NCI-H2081 (cell line): Measurements from ENCODE around the gene DLL3.

Source experiments
- DNase-seq, 2 experiments: peaks; one replicate each; lab custom pipeline; 2025; lab: John Stamatoyannopoulos, UW

The DLL3 gene

DNA sequence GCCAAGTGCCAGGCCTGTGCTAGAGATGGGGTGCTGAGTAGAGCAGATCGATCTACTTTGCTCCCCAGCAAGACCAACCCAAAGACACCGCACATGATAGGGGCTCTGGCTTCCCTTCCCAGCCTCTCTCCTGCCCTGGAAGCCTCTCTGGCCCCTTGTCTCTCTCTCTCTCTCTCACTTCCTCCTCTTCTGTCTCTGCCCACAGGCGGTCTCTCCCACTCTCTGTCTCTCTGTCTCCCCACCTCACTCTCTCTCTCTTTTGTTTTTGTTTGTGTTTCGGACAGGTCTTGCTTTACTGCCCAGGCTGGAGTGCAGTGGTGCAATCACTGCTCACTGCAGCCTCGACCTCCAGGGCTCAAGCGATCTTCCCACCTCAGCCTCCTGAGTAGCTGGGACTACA is 17.5 kb downstream of the DLL3 start:
- DNase-seq: no peak

DNA sequence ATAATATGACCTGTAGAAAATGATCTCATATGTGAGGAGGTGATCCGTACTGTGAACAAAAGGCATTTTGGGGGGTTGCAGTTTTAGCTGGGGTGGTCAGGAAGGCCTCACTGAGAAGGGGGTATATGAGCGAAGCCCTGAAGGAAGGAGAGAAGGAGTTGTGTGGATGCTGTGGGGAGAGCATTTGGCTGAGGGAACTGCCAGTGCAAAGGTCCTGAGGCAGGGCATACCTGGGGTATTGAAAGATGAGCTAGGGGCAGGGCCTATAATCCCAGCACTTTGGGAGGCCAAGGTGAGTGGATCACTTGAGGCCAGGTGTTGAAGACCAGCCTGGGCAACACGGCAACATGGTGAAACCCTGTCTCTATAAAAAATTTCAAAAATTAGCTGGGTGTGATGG is 18.7 kb downstream of the DLL3 start:
- no peak for DNase-seq

DNA sequence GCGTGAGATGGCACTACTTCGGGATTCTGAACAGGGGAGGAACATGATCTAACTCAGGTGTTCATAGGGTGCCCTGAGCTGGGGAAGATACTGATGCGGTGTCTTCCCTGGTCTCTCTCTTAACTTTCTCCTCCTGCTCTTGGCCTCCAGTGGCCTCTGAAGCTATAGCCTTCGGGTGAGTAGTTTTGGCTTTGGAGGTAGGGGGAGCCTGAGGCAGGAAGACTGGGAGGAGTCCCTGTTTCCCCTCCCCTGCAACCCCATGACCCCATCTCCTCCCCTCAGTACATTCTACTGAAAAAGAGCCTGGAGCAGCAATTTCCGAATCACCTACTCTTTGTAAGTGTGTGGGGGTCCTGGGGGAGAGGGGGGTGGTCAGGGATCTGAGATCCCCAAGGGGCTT is 19.7 kb downstream of the DLL3 start:
- DNase-seq: no peak

DNA sequence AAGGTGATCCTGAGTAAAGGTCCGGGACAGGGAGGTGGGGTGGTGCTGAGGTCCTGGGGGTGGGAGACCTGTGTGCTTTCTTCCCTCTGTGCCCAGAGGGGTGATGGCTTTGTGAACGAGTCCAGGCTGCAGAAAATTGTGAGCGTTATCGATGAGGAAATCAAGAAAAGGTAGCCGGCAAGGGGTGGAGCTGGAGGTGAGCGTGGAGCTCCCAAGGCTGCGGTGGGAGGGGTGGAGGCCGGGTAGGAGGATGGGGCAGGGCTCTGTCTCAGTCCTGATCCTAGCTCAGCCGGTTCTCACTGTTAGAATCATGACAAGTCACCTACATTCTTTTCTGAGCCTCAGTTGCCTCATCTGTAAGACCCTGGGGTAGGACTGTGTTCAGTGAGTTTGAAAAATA is 20.2 kb downstream of the DLL3 start:
- no peak for DNase-seq

DNA sequence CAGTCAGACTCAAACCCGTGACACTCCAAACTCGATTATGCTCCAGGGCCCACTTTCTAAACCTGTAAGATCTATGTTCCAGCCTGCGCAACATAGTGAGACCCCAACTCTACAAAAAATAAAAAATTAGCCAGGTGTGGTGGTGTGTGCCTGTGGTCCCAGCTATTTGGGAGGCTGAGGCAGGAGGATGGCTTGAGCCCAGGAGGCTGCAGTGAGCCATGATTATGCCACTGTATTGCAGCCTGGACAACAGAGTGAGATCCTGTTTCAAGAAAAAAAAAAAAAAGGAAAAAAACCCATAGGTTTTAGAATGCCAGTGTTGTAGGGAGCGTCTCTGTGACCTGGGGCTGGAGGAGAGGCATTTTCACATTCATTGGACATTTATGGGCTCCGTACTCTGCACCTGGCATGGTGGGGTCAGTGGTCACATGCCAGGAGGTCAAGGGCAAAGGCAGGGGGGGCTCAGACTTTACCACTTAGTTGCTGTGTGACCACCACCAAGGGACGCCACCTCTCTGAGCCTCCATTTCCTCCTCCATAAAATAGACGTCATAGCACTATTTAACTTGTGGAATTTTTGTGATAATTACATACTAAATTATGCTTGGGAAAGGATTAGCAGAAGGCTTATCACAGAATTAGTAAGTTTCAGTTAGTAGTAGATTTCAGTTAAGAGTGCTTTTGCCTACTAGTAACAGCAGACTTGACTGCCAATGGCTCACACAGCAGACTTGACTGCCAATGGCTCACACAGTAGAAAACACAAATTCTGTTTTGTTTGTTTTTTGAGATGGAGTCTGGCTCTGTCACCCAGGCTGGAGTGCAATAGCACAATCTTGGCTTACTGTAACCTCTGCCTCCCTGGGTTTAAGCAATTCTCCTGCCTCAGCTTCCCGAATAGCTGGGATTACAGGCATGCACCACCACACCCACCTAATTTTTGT is 22.1 kb downstream of the DLL3 start:
- DNase-seq: no peak

DNA sequence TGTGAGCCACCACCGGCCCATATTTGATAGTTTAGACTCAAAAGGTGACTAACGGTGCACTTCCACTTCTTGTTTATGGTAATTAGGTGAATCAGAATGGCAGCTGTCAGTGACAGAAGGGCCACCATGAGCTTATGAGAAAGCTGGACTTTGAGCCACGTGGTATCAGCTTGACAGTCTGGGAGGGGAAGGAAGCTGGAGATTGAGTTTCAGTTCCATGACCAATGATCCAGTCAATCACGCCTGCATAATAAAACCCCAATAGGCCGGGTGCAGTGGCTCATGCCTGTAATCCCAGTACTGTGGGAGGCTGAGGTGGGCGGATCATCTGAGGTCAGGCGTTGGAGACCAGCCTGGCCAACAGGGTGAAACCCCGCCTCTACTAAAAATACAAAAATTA is 25.7 kb downstream of the DLL3 start:
- DNase-seq: no peak

DNA sequence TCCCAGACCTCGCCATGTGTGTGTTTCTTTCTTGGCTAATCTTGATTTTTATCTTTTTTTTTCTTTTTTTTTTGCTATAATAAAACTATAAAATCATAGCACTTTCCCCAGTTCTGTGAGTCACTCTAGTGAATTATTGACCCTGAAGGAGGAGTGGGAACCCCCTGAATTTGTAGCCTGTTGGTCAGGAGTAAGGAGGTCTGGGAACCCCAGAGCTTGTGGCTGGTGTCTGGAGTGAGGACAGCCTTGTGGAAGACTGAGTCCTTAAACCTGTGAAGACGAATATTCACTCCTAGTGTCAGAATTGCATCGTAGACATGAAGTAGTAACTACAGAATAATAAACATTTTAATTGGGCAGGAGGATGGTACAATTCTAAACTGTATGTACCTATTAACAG is 26.5 kb downstream of the DLL3 start:
- no peak for DNase-seq

DNA sequence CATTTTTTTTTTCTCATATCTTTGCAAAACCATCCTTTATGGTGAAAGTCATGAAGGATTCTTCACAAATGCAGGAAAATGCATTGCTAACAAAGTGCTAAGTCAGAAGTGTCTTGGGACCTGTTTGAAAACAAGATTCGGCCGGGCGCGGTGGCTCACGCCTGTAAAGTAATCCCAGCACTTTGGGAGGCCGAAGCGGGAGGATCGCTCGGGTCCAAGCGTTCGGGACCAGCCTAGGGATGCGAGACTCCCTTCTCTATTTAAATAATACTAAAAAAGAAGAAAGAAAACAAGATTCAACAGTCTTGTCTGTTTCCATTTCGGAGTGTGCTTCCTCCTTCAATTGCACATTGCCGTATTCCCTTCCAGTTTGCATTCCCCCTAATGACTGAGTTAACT is 33.1 kb downstream of the DLL3 start:
- no peak for DNase-seq

DNA sequence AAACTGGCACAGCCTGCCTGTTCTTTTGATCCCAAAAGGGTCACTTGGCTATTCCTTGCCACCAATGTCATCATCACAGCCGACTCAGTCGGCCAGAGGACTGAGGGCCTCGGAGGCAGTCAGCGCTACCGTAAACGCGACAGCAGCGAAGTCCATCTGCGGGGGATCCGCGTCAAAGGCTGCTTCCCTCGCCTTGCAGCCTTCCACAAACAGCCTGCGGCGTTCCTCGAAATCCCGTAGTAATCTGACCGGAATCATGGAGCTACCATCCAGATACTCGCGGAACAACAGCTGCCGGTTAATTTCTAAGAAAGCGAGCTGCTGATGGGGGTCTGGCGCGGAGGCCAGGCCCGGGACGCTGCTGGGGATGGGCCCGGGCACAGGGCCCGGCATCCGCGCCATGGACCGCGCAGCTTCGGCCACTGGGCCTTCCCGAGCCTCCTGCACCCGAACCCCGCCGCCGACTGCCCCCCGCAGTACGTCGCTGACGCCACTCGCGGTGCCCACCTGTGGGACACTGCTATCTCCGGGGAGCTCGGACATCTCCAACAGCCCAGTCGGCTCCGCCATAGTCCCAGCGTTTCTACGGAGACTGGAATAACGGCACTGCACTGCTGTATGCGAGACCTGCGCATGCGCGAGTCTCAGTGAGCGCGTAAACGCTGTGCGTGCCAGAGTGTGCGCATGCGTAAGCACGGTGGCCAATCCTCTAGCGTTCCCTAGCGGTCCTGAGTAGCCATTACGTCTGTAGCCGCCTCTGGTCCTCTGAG is 33.7 kb downstream of the DLL3 start, which contains the start of gene EID2B:
TSS of gene EID2B (minus strand) at position 620 of the 770 bp plus-strand sequence. CDS start at position 570, 50 bp downstream.
- peak; percentile 95 to 96 for DNase-seq

DNA sequence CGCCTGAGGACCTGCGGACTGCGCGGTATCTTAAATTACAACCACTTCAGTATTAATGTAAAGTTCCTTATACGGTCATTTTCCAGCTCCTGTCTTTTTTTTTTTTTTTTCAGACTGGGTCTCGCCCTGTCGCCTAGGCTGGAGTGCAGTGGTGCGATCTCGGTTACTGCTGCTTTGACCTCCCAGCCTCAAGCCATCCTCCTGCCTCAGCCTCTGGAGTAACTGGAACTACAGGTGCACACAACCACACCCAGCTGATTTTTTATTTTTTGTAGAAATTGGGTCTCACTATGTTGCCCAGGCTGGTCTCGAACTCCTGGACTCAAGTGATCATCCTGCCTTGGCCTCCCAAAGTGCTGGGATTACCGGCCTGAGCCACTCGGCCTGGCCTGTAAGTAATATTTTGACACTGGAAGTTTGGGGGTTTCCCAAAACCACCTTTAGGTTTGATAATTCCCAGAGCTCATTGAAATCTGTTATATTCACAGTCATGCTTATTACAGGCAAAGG is 34.3 kb downstream of the DLL3 start:
- DNase-seq: no peak

DNA sequence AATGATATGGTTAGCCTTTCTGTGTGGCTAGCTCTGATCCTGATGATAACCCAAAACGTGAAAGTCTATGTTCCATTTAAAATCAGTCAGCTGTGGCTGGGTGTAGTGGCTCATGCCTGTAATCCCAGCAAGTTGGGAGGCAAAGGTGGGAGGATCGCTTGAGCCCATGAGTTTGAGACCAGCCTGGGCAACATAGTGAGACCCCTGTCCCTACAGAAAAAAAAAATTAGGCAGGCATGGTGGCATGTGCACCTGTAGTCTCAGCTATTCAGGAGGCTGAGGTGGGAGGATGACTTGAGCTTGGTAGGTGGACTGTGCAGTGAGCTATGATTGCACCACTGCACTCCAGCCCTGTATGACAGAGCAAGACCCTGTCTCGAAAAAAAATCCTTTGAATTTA is 35.0 kb downstream of the DLL3 start:
- no peak for DNase-seq

DNA sequence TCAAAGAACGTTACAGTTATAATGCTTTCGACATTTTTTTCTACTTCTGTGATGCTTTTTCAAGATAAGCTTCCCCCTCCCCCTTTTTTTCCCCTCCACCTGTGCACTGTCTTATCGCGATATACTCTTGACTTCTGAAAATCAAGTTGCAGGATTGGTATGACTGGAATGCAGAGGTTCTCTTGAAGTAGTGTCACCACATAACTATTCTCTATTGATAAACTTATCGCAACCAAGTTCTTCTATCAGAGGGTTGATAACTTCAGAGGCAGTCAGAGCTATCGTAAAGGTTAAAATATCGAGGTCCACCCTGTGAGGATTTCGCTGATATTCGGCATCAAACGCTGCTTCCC is 40.4 kb downstream of the DLL3 start:
- DNase-seq: no peak

DNA sequence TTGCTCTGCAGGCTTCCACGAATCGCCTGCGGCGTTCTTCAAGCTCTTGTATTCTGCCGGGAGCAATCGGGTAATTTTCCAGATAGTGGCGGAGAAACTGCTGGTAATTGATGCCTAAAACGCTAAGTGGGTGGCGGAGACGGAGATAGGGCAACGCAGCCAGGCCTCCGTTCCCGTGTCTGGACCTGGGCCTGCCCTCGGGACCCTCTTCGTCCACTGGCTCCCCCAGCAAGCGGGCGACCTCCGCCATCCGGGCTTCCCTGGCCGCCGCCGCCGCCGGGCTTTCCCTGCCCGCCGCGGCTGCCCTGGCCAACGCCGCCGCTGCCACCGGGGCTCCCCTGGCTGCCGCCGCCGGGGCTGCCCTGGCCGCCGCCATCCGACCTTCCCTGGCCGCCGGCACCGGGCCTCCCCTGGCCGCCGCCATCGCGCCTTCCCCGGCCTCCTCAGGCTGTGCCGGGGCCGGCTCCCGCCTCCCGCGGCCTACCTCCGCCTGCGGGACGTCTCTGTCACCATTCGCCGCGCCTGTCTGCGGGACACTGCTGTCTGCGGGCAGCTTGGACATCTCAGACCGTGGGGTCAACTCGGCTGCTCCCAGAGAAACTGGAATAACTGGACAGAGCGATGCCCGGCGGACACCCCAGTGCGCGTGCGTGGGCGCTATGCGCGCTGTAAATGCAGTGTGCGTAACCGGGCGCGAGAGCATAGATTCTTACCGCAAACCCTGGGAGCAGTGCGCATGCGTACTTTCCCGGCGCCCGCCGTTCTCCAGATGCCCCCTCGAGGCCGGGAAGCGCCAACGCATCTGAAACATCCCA is 41.0 kb downstream of the DLL3 start, which contains the start of gene EID2:
TSS of gene EID2 (minus strand) at position 644 of the 815 bp plus-strand sequence. CDS start at position 562, 82 bp downstream.
- DNase-seq: peak; percentile 90 to 92

DNA sequence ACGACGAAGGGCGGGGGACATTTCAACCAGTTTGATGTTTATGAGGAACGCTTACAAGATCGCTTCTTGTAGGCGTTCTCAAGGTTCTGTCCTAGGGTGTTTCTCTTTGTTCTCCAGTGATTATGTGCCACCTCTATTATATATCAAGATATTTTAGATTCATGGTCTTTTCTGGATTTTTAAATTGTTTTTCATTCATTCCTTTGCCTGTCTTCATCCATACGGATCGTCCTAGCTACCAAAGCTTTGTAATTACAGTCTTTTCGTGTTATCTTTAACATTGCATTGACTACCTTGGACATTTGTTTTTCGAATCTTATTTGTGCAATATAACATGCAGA is 41.6 kb downstream of the DLL3 start:
- DNase-seq: no peak

DNA sequence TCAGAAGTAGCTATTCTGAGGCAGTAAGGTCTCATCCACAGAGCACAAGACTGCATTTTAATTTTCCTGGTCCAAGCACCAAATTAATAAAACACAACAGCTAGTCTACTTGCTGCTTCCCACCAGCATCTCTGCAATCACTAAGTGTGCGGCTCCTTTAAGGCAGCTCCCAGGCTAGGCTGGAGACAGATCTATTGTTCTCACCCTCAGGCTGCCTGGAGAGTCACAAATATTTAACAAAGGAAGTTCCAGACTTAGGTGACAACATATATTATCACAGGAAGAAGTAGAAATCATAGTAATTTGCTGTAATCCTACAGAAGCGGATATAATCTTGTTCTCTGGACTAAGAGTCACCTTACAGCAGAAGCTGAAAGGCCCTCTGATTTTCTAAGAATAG is 43.5 kb downstream of the DLL3 start:
- DNase-seq: peak; percentile 32 to 76

DNA sequence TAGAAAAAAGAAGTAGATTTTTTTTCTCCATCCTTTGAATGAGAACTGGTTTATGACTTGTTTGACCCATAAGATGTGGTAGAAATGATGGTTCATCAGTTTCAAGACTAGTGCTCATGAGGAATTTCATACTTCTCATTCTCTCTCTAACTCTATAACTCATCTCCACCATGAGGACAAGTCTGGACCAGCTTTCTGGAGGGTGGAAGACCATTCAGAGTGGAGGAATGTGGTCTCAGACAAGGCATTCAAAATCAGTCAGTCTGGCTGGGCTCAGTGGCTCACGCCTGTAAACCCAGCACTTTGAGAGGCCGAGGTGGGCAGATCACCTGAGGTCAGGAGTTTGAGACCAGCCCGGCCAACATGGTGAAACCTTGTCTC is 44.7 kb downstream of the DLL3 start:
- no peak for DNase-seq

DNA sequence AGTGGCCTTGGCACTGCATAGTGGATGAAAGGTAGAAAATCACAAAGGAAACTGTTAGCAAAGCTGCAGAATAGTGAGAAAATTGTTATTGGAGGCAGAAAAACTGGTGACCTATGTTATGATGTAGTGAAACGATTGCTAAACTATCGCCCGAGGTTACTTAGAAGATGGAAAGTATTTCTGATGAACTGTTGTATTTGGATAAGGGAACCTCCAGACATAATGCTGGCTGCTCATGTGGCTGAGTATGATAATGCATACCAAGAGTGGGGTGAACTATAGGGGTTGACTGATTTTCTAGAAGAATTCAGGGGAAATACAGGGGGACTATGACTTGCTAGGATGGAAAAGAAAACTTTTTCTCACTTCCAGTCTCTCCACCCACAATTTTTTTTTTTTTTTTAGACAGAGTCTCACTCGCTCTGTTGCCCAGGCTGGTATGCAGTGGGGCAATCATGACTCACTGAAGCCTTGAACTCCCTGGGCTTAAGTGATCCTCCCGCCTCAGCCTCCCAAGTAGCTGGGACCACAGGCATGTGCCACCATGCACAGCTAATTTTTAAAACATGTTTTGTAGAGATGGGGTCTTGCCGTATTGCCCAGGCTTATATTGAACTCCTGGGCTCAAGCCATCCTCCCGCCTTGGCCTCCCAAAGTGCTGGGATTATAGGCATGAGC is 45.6 kb downstream of the DLL3 start:
- DNase-seq: no peak

DNA sequence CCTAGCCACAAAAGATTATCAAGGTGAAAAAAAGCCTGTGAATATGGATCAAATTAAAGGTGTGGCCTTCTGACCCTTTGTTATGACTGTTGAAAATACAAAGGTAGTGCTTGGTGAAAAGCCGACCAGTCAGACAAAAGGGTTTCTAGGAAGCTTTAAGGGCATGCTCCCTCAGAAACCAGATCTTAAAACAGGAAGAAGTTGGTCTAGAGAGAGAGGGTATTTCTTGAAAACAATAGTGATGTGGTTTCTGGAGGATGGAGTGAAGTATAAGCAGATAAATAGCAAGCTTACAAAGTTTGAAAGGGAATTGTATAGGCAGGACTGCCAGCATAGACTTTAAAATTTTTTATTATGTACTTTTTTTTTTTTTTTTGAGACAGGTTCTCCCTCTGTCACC is 46.2 kb downstream of the DLL3 start:
- no peak for DNase-seq

DNA sequence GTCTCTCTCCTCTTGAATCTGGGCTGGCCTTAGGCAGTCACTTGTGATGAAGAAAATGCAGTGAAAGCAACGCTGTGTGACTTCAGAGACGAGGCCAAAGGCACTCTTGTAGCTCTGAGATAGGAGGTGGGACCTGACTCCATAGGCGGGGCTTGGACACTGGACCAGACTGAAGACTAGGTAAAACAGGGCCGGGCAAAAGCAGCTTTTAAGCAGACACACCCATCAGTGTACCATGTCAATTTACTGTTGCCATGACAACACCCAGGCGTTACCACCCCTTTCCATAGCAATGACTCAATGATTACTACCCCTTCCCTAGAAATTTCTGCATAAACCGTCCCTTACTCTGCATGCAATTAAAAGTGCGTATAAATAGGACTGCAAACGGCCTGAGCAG is 47.9 kb downstream of the DLL3 start:
- DNase-seq: no peak

DNA sequence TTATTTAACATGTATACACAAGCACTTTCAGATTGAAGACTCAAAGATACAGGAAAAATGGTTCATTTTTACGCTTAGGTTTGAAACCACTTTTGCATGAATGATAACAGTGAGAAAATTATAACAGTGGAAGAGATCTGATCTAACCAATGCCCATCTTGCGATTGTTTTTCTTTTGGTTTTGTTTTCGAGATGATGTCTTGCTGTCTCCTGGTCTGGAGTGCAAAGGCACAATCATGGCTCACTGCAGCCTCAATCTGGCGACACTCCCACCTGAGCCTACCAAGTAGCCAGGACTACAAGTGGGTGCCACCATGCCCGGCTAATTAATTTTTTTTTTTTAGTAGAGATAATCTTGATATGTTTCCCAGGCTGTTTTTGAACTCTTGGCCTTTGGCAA is 51.5 kb downstream of the DLL3 start:
- no peak for DNase-seq

DNA sequence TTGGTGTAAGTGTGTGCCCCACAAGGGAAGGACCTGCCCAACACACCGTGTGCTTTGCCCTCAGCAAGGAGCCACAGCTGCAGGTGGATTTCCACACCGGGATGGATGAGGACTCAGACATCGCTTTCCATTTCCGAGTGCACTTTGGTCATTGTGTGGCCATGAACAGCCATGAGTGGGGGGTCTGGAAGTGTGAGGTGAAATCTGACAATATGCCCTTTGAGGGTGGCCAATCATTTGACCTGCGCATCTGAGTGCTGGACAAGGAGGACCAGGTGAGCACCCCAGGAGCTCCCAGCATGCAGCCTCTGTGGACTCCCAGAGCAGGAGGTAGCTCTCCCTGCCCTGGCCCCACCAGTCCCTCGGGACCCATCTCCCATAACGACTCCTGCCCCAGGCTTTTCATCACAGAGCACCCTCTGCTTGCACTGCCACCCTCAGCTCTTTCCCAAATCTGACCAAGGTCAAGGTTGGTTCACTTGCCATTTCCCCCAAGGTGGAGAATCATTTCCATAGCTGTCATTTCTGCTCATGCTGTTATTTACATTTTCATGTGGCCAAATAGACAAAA is 54.4 kb downstream of the DLL3 start:
- no peak for DNase-seq
